PC-3 (cell line): ENCODE measurements around the gene FKBP3.

ENCODE experiments used
- EZH2 ChIP-seq: fragments of 300-600 bp; sonication (generic); IDR thresholded peaks from one replicate; pipeline ENCODE4 v1.6.1; 2017; ENCODE audit warnings: antibody characterized with exemption, mild to moderate bottlenecking, low read length; ENCODE audit not compliant: unreplicated experiment
- EZH2phosphoT487 ChIP-seq: fragments of 300-600 bp; sonication (generic); IDR thresholded peaks from 2 replicates; pipeline ENCODE4 v1.6.1; 2018; ENCODE audit warnings: mild to moderate bottlenecking, antibody characterized with exemption, low read length, borderline replicate concordance
- TF ChIP-seq, protein P1 (sequence below): fragments of 300-600 bp; sonication (generic); conservative IDR thresholded peaks from 2 replicates; pipeline ENCODE4 v1.5.1; 2017; ENCODE audit warnings: antibody characterized with exemption, low read depth, mild to moderate bottlenecking, low read length

DNA sequence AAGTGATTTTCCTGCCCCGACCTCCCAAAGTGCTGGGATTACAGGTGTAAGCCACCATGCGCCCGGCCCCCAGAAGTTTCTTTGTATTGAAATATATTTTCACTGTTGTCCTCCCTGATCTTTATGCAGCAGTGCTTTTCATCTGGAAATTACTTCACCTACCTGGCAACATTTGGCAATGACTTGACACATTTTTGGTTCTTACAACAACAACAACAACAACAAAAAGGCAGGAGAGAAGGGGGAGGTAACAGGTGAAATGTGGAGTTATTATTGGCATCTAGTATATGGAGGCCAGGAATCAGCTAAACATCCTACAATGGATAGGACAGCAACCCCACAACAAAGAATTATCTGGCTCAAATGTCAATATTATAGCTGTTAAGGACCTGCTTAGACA lies 15.3 kb upstream of the FKBP3 start:
- TF ChIP-seq, protein P1, sequence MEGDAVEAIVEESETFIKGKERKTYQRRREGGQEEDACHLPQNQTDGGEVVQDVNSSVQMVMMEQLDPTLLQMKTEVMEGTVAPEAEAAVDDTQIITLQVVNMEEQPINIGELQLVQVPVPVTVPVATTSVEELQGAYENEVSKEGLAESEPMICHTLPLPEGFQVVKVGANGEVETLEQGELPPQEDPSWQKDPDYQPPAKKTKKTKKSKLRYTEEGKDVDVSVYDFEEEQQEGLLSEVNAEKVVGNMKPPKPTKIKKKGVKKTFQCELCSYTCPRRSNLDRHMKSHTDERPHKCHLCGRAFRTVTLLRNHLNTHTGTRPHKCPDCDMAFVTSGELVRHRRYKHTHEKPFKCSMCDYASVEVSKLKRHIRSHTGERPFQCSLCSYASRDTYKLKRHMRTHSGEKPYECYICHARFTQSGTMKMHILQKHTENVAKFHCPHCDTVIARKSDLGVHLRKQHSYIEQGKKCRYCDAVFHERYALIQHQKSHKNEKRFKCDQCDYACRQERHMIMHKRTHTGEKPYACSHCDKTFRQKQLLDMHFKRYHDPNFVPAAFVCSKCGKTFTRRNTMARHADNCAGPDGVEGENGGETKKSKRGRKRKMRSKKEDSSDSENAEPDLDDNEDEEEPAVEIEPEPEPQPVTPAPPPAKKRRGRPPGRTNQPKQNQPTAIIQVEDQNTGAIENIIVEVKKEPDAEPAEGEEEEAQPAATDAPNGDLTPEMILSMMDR = no peak
- TF ChIP-seq EZH2 = no peak
- no peak for TF ChIP-seq EZH2phosphoT487
